ENCODE data around the gene PNRC2. TPM values are rescaled to one million over a fixed set of nuclear protein-coding genes. Genes with fewer than 3 reads are reported as not detected.
A peak's percentile ranks its signal among the peaks of the same experiment; 100 is the strongest.

The PNRC2 gene
- total and polyA plus RNA-seq, 4 donors, result 24.9 to 63.6 (median 36.3) TPM

GRCh38 chr1:23979881-23980727 is 20.5 kb downstream of the PNRC2 start, which contains the start of gene SRSF10 (continued):
- TF ChIP-seq FOXA1 (IDR thresholded peaks at IDR 0.05), result no peak

DNA sequence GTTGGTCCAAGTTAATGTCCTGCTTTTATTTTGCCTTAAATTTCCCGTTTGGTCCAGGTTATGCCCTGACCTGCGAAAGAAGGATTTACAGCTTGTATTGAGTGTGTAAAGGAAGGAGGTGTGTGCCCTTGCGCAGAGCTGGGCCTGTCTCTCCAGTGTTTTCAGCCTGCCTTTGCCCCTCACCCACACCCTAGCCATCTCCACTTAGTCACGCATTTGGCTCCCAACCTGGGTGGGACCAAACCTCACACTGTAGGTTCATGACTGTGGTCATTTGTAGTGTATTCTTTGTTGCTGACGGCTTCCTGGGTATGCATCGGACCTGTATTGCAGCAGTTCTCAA is 21.1 kb downstream of the PNRC2 start:
- TF ChIP-seq FOXA1 (IDR thresholded peaks at IDR 0.05), result no peak
- no peak for TF ChIP-seq RAD21 (IDR thresholded peaks at IDR 0.05)
- no peak for TF ChIP-seq HNF4G (IDR thresholded peaks at IDR 0.05)
- TF ChIP-seq ZBTB33 (IDR thresholded peaks at IDR 0.05), result no peak
- no peak for TF ChIP-seq GABPA (IDR thresholded peaks at IDR 0.05 in 1 of 2, conservative IDR thresholded peaks at IDR 0.05 in 1 of 2)
- no peak for TF ChIP-seq RXRA (IDR thresholded peaks at IDR 0.05)
- TF ChIP-seq EGR1 (IDR thresholded peaks at IDR 0.05; ENCODE audit: low read depth in 2 of 2), result no peak
- TF ChIP-seq NR2F2 (IDR thresholded peaks at IDR 0.05), result no peak
- TF ChIP-seq CTCF (IDR thresholded peaks at IDR 0.05; ENCODE audit: low read depth, low read length, missing input control), result no peak
- no peak for TF ChIP-seq YY1 (IDR thresholded peaks at IDR 0.05)
- no peak for TF ChIP-seq MAX (IDR thresholded peaks at IDR 0.05)
- TF ChIP-seq, protein P1, sequence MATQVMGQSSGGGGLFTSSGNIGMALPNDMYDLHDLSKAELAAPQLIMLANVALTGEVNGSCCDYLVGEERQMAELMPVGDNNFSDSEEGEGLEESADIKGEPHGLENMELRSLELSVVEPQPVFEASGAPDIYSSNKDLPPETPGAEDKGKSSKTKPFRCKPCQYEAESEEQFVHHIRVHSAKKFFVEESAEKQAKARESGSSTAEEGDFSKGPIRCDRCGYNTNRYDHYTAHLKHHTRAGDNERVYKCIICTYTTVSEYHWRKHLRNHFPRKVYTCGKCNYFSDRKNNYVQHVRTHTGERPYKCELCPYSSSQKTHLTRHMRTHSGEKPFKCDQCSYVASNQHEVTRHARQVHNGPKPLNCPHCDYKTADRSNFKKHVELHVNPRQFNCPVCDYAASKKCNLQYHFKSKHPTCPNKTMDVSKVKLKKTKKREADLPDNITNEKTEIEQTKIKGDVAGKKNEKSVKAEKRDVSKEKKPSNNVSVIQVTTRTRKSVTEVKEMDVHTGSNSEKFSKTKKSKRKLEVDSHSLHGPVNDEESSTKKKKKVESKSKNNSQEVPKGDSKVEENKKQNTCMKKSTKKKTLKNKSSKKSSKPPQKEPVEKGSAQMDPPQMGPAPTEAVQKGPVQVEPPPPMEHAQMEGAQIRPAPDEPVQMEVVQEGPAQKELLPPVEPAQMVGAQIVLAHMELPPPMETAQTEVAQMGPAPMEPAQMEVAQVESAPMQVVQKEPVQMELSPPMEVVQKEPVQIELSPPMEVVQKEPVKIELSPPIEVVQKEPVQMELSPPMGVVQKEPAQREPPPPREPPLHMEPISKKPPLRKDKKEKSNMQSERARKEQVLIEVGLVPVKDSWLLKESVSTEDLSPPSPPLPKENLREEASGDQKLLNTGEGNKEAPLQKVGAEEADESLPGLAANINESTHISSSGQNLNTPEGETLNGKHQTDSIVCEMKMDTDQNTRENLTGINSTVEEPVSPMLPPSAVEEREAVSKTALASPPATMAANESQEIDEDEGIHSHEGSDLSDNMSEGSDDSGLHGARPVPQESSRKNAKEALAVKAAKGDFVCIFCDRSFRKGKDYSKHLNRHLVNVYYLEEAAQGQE (IDR thresholded peaks at IDR 0.05), result no peak
- TF ChIP-seq TAF1 (conservative IDR thresholded peaks at IDR 0.05), result no peak
- no peak for TF ChIP-seq SP1 (IDR thresholded peaks at IDR 0.05)
- TF ChIP-seq, protein P2, sequence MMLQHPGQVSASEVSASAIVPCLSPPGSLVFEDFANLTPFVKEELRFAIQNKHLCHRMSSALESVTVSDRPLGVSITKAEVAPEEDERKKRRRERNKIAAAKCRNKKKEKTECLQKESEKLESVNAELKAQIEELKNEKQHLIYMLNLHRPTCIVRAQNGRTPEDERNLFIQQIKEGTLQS (IDR thresholded peaks at IDR 0.05), result no peak
- TF ChIP-seq JUND (IDR thresholded peaks at IDR 0.05), result no peak
- no peak for TF ChIP-seq HNF4A (conservative IDR thresholded peaks at IDR 0.05)
- no peak for TF ChIP-seq FOXA2 (IDR thresholded peaks at IDR 0.05)
- DNase-seq (ENCODE audit: low spot score), result peak; percentile 56
- no peaks in the 10 kb centered on the region for H3K9me3 ChIP-seq (ENCODE audit: control insufficient read depth in 4 of 4, low read length in 3 of 4)
- peak overlapping the region; percentile 62 to 70 for H3K9ac ChIP-seq (ENCODE audit: low read depth in 1 of 2, low read length in 2 of 2)
- H3K4me3 ChIP-seq (ENCODE audit: low read depth in 1 of 3, low read length in 3 of 3), result peak overlapping the region; percentile 51 to 57 (median 51)
- H3K27ac ChIP-seq (ENCODE audit: low read depth in 1 of 2, low read length in 2 of 2), result peak overlapping the region; percentile 79 to 99
- no peaks in the 10 kb centered on the region for H3K27me3 ChIP-seq (ENCODE audit: control insufficient read depth in 4 of 4, insufficient read depth in 4 of 4, low read length in 3 of 4)
- H3K4me1 ChIP-seq (ENCODE audit: control insufficient read depth in 4 of 4, insufficient read depth in 4 of 4, low read length in 3 of 4), result peaks cover 4 to 37% (median 20%) of the 10 kb centered on the region in 4 donors
- WGBS, result 57% methylated on average over 6 of the region's 6 CpGs
- H3K36me3 ChIP-seq (ENCODE audit: control insufficient read depth in 4 of 4, insufficient read depth in 3 of 4, low read depth in 1 of 4, low read length in 3 of 4), result no peaks in the 10 kb centered on the region
